ENCODE data around the gene FBLIM1. TPM values are rescaled to one million over a fixed set of nuclear protein-coding genes. Genes with fewer than 3 reads are reported as not detected.
A peak's percentile ranks its signal among the peaks of the same experiment; 100 is the strongest.

Gene FBLIM1
- total RNA-seq, 2 experiments from 2014 or later: 0.09 TPM; not detected in 1

DNA sequence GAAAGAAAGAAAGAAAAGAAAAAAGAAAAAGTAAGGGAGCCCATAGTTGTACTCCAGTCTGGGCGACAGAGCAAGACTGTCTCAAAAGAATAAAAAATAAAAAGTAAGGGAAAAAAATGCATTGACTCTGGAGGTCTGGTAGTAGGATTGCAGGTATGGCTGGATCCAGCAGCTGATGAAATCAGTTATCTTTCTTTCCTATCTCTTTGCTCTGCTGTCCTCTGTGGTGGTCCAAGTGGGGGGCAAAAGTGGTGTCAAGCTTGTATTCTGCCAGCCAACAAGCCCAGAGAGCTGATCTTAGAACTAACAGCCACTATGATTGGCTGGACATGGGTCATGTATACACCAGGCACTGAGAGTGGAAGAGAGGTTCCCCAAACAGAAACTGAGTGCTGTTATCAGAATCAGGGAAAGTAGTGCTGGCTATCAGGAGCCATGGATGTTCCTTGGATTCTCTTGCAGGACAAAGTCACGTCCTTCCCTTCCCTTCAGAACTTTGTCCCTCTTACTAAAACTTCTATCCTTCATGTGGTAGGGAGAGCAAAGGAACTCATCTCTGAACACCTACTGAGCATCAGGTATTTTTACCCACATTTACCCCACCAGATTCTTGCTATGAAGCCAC lies 3.5 kb upstream of the FBLIM1 start:
- Mint-ChIP-seq H3K27ac (no peak overlapping the region), H3K36me3 (ENCODE audit: low read depth) (no peaks in the 10 kb centered on the region), H3K4me3 (no peak overlapping the region), H3K27me3 (peaks cover 25% of the 10 kb centered on the region), H3K4me1 (peaks cover 8% of the 10 kb centered on the region), H3K9me3 (ENCODE audit: low read depth) (no peaks in the 10 kb centered on the region)
- POLR2A ChIA-PET: no interaction called here
- ATAC-seq: no peak
- intact Hi-C loops (cut with DNase I, micrococcal nuclease): no loop called here
- no peak for DNase-seq
- CTCF ChIA-PET: no interaction called here

DNA sequence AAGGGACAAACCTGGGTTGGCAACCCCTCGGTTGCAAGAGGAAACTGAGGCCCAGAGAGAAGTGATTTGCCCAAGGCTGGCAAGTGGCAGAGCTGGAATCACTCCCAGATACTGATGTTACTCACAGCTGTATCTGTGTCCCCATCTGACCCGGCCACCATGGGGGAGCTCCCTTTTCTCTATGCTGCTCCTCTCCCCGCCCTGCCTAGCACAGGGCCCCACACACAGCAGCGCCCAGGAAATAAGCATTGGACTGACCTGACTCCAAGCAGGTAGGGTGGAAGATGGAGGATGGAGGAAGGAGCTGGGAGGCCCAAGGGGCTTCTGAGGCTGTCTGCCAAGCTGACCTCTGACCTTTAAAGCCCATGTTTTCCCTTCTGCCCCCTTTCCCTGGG lies 3.0 kb upstream of the FBLIM1 start:
- ChIA-PET CTCF (no interaction called here), POLR2A (no interaction called here)
- Mint-ChIP-seq H3K4me1 (peaks cover 8% of the 10 kb centered on the region), H3K9me3 (ENCODE audit: low read depth) (no peaks in the 10 kb centered on the region), H3K27ac (no peak overlapping the region), H3K4me3 (no peak overlapping the region), H3K27me3 (peaks cover 26% of the 10 kb centered on the region), H3K36me3 (ENCODE audit: low read depth) (no peaks in the 10 kb centered on the region)
- intact Hi-C loops (cut with DNase I, micrococcal nuclease): no loop called here
- DNase-seq (no peak), ATAC-seq (no peak)

DNA sequence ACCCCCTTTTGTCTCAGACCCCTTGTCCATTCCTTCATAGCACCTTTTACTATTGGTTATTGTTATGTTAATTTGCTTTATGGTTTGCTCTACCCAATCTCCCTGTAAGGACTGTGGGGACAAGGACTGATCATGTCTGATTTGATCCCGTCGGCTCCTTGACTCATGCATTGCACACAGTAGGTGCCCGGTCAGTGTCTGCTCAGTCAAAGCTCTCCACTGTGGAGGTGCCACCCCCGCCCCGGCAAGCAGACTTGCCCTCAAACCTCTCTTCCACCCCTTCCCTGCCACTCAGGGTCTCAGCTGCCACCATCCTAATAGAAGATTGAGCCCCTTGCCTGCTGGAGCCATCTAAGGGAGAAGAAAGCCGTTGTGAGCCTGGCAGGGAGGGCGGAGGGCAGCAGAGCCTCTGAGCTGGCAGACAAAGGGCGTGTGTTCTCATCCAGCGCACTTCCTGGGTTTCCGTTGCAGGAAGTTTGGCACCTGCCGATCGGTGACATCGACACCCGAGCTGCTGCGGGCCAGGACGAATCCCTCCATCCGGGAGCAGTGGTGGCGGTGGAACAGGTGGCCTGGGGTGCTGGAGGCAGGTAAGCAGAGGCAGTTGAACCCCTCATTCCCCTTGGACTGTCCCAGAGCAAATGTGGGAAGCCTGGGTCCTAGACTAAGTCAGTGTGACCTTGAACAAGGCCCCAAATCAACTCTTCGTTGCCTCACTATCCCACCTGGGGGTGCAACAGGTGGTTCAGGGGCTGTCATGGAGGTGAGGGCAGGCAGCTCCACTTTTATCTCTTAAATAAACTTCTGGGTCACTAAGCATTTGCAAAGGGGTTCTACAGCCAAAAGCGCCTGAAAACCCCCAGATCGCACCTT lies 2.2 kb upstream of the FBLIM1 start:
- H3K27ac Mint-ChIP-seq: no peak overlapping the region
- H3K9me3 Mint-ChIP-seq (ENCODE audit: low read depth): no peaks in the 10 kb centered on the region
- no peak for ATAC-seq
- H3K4me1 Mint-ChIP-seq: peaks cover 8% of the 10 kb centered on the region
- ChIA-PET CTCF (interaction anchor here (0.6 kb wide), 1 partner anchor 10 kb away, joined by 4 read pairs; no protein-coding TSS in a partner anchor), POLR2A (interaction anchor here (0.7 kb wide), 1 partner anchor 194 kb away, joined by 3 read pairs; no protein-coding TSS in a partner anchor)
- no peak overlapping the region for H3K4me3 Mint-ChIP-seq
- intact Hi-C loops (cut with DNase I, micrococcal nuclease): no loop called here
- H3K27me3 Mint-ChIP-seq: peaks cover 28% of the 10 kb centered on the region
- DNase-seq: peak; percentile 34
- H3K36me3 Mint-ChIP-seq (ENCODE audit: low read depth): no peaks in the 10 kb centered on the region

DNA sequence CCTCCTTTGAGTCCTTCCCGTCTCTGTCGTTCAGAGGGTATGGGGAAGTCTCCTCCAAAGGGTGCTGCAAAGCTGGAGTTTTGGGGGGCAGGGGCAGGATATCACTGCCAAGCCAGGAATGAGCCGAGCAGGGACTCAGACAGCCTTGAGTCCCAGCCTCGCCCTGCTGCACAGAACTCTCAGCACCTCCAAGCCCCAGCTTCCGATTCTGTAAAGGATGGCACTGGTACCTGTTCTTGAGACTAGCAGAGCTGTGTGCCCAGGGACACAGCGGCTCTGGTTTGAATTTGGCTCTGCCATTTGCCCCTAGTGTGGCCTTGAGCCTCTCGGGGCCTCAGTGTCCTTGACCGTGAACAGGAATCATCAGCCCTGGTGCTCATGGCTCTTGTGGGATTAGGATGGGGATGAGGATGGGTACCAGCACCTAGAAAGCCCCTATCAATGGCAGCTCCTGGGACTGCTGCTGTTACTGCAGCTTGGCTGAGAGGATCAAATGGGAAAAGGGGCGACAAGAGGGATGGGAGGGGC lies 1.5 kb upstream of the FBLIM1 start:
- intact Hi-C loops (cut with DNase I, micrococcal nuclease): no loop called here

DNA sequence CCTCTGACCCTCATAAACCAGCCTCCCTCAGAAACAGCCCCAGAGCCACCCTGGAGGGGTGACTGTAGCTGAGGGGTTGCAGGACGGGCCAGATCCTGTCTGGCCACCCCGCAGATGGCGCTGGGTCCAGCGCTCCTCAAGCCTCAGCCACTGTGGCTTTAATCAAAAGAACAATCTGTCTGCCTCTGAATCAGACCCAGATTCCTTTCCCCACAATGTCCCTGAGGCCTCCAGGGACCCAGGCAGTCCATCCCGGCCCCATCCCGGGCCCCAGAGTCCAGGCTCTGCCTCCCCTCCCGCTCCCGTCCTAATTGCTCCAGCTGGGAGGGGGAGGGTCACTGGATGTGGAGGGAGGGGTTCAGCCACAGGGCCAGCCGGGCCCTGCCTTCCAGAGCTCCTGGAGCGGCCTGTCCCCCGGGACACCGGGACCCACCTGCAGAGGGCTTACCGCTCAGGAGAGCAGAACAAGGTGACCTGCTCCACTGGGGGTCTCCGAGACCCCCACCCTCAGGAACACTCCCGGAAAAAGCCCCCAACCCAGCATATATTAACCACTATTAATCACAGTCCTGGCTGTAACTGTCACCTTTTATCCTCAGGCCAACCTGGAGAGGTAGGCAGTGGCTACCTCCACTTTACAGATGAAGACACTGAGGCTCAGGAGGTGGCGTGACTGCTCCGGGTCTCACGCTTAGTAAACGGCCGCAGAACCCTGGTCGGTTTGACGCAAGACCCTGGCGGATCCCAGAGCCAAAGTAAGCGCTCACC lies 836 bp upstream of the FBLIM1 start:
- no peak for ATAC-seq
- Mint-ChIP-seq H3K4me3 (peak overlapping the region; percentile 47), H3K36me3 (ENCODE audit: low read depth) (no peaks in the 10 kb centered on the region), H3K9me3 (ENCODE audit: low read depth) (no peaks in the 10 kb centered on the region), H3K27ac (no peak overlapping the region), H3K27me3 (peaks cover 32% of the 10 kb centered on the region), H3K4me1 (peaks cover 8% of the 10 kb centered on the region)
- POLR2A ChIA-PET: no interaction called here
- intact Hi-C loops (cut with DNase I, micrococcal nuclease): no loop called here
- CTCF ChIA-PET: interaction anchor here (0.7 kb wide), 1 partner anchor 14 kb away, joined by 3 read pairs; no protein-coding TSS in a partner anchor
- DNase-seq: no peak

More for the DNA sequence above, 1.5 kb upstream of the FBLIM1 start:
- ATAC-seq (no peak), DNase-seq (no peak)
- Mint-ChIP-seq H3K27ac (no peak overlapping the region), H3K4me1 (peaks cover 8% of the 10 kb centered on the region), H3K9me3 (ENCODE audit: low read depth) (no peaks in the 10 kb centered on the region), H3K27me3 (peaks cover 32% of the 10 kb centered on the region), H3K4me3 (no peak overlapping the region), H3K36me3 (ENCODE audit: low read depth) (no peaks in the 10 kb centered on the region)
- POLR2A ChIA-PET: interaction anchor here (0.7 kb wide), 1 partner anchor 194 kb away, joined by 3 read pairs; no protein-coding TSS in a partner anchor
- CTCF ChIA-PET: no interaction called here

DNA sequence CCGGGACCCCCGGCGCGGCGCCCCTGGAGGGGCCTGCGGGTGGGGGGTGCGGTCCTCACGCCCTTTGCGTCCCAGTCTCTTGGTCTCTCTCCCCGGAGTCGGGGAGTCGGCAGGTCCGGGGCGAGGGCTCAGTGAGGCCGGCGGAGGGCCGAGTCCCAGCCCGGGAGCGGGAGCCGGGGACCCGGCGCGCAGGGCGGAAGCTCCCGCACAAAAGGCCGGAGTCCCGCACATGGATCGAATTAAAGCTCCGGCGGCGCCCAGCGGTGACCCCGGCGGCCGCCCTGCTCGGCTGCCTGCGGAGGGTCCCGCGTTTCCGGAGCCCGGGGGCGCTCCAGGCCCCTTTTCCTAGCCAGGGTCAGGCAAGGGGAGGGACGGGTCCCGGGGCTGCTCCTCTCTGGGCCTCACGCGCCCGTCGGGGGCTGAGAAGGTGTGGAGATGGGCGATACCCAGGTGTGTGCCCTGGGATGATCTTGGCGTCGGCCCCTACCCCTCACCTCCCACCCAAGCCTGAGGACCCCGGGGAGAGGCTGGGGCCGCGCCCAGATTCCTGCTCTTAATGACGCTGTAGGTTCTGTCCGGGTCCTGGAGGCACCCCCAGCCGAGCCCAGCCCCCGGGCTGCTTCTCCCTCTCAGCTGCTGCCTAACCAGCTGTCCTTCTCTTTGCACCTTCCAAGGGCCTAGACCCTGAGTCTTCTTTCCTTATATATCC lies 512 bp downstream of the FBLIM1 start:
- POLR2A ChIA-PET: no interaction called here
- intact Hi-C loops (cut with DNase I, micrococcal nuclease): no loop called here
- H3K4me1 Mint-ChIP-seq: peaks cover 8% of the 10 kb centered on the region
- no peaks in the 10 kb centered on the region for H3K36me3 Mint-ChIP-seq (ENCODE audit: low read depth)
- CTCF ChIA-PET: interaction anchor here (0.7 kb wide), 1 partner anchor 274 kb away, joined by 3 read pairs; no protein-coding TSS in a partner anchor
- DNase-seq: peak; percentile 15
- H3K4me3 Mint-ChIP-seq: no peak overlapping the region
- peaks cover 32% of the 10 kb centered on the region for H3K27me3 Mint-ChIP-seq
- ATAC-seq: peak; percentile 34
- no peak overlapping the region for H3K27ac Mint-ChIP-seq
- H3K9me3 Mint-ChIP-seq (ENCODE audit: low read depth): no peaks in the 10 kb centered on the region

DNA sequence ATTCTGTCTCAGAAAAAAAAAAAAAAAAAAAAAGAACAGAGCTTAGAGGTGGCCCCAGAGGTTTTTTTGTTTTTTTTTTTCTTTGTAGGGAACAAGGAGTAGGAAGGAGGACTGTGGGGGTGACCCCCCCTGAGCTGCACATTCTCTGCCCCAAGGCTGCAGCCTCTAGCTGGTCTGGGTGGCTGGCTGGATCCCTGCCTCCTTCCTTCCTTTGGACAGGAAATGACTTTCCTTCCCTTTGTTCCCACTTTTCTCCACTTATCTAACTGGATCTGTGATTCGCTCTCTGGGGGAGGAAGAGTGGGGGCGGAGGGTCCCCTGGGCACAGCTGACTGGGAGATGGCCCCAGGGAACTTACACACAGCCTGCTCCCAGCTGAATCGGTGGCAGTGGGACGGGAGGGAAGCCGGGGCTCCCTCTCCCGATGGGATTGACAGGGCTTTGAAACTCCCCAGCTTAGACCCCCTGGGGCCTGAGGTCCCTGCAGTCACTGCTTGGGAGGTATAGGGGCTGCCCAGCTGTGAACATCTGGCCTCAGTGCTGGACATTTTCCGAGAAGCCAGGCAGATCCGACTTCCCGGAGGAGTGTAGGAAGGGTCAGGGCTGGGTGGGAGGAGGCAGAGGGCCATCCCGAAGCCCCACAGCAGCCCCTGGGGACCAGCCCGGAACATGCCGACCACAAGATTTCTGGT lies 2.1 kb downstream of the FBLIM1 start:
- Mint-ChIP-seq H3K27ac (no peak overlapping the region), H3K4me3 (no peak overlapping the region), H3K9me3 (ENCODE audit: low read depth) (no peaks in the 10 kb centered on the region), H3K4me1 (peaks cover 8% of the 10 kb centered on the region), H3K36me3 (ENCODE audit: low read depth) (no peaks in the 10 kb centered on the region), H3K27me3 (peaks cover 28% of the 10 kb centered on the region)
- ATAC-seq (no peak), DNase-seq (no peak)
- ChIA-PET CTCF (interaction anchor here (1.2 kb wide), 1 partner anchor 31 kb away, joined by 3 read pairs; no protein-coding TSS in a partner anchor), POLR2A (no interaction called here)
- intact Hi-C loops (cut with DNase I, micrococcal nuclease): no loop called here

DNA sequence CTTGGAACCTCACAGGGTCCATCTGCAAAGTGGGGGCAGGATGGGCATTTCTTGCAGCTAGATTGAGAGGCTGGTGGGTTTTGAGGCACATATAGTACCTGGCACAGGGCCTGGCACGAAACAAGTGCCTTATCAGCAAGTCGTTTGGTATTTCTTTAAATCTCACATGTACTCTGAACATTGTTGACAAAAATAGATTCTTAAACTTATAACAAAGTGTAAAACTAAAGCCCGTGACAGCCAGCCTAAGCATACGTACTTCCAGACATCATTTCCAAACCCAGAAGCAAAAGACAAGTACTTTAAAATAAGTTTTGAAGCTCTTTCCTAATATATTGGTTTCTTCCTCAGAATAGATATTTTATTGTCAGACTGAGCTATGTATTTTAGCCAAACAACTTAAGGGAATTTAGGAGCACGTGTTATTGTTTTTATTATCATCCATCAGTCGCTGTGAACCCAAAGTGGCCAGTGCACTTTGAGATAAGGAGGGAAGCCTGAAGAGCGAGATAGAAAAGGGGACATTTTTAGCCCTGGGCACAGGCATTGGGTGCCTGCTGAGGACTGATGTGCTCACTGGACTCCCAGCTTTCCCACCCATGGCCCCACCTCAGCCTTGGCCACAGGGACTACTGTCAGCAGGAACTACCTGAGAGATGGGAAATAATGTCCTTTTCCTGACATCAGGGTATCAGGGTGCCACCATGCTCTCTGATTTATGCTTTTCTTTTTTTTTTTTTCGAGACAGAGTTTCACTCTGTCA lies 3.0 kb downstream of the FBLIM1 start:
- ATAC-seq: no peak
- Mint-ChIP-seq H3K9me3 (ENCODE audit: low read depth) (no peaks in the 10 kb centered on the region), H3K4me1 (peaks cover 2% of the 10 kb centered on the region), H3K27me3 (peaks cover 22% of the 10 kb centered on the region), H3K27ac (no peak overlapping the region), H3K4me3 (no peak overlapping the region), H3K36me3 (ENCODE audit: low read depth) (no peaks in the 10 kb centered on the region)
- DNase-seq: no peak
- POLR2A ChIA-PET: interaction anchor here (0.6 kb wide), 1 partner anchor 20 kb away, joined by 3 read pairs; no protein-coding TSS in a partner anchor
- intact Hi-C loops (cut with DNase I, micrococcal nuclease): no loop called here
- CTCF ChIA-PET: interaction anchor here (0.6 kb wide), 1 partner anchor 57 kb away, joined by 3 read pairs; no protein-coding TSS in a partner anchor

DNA sequence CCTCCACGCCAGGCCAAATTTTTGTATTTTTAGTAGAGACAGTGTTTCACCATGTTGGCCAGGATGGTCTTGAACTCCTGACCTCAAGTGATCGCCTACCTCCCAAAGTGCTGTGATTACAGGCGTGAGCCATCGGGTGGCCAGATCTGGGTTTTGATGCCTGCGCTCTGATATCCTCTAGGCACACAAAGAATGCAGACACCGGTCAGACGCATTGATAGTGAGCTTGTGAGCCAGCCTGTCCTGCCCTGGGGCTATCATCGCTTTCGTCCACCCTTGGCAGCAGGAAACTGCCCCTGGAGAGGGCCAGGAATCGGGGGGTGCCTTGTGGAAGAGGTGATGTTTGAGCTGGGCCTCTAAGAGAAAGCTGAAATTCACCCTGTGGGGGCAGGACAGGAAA lies 4.0 kb downstream of the FBLIM1 start:
- no peak overlapping the region for H3K4me3 Mint-ChIP-seq
- ChIA-PET POLR2A (interaction anchor here (0.6 kb wide), 1 partner anchor 21 kb away, joined by 3 read pairs; no protein-coding TSS in a partner anchor), CTCF (interaction anchor here (0.7 to 0.8 kb wide), 2 partner anchors 263 to 1433 kb away, joined by 3 read pairs; no protein-coding TSS in a partner anchor)
- peaks cover 14% of the 10 kb centered on the region for H3K27me3 Mint-ChIP-seq
- intact Hi-C loops (cut with DNase I, micrococcal nuclease): no loop called here
- H3K36me3 Mint-ChIP-seq (ENCODE audit: low read depth): no peaks in the 10 kb centered on the region
- H3K9me3 Mint-ChIP-seq (ENCODE audit: low read depth): no peaks in the 10 kb centered on the region
- H3K27ac Mint-ChIP-seq: no peak overlapping the region
- no peak for ATAC-seq
- peaks cover 2% of the 10 kb centered on the region for H3K4me1 Mint-ChIP-seq
- DNase-seq: no peak

DNA sequence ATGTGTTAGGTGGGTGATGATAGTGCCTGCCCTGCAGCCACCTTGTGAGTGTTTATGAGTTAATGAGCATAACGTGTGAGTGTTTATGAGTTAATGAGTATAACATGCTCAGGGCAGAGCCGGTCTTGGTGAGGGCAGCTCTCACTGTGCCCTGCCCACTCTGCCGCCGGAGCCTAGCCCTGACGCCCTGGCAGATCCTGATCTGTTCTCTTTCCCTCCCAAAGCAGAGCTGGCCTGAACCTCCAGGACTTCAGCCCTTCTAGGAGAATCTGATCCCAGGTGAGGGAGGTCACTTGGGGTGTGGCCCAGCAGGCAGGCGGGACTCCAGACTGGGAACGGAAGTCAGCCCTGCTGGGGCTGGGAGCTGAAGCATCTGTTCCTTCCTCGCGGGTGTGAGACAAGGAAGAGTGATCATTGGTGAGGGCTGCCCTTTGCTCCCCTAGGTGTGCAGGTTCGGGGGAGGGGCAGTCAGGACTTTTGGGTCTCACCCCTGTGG lies 5.7 kb downstream of the FBLIM1 start:
- intact Hi-C loops (cut with DNase I, micrococcal nuclease): no loop called here
- no peaks in the 10 kb centered on the region for H3K9me3 Mint-ChIP-seq (ENCODE audit: low read depth)
- POLR2A ChIA-PET: no interaction called here
- H3K27me3 Mint-ChIP-seq: peaks cover 10% of the 10 kb centered on the region
- no peak overlapping the region for H3K4me3 Mint-ChIP-seq
- H3K4me1 Mint-ChIP-seq: no peaks in the 10 kb centered on the region
- H3K27ac Mint-ChIP-seq: no peak overlapping the region
- CTCF ChIA-PET: interaction anchor here (0.7 kb wide), 1 partner anchor 439 kb away, joined by 3 read pairs; no protein-coding TSS in a partner anchor
- H3K36me3 Mint-ChIP-seq (ENCODE audit: low read depth): no peaks in the 10 kb centered on the region
- DNase-seq: no peak
- ATAC-seq: no peak
